ENCODE results near the gene TMEM92.
"Not testable (repeated sequence)": the region's sequence is repeated elsewhere in the genome, so short reads cannot be mapped to it uniquely, and the experiment has no call there.

The TMEM92 gene

DNA sequence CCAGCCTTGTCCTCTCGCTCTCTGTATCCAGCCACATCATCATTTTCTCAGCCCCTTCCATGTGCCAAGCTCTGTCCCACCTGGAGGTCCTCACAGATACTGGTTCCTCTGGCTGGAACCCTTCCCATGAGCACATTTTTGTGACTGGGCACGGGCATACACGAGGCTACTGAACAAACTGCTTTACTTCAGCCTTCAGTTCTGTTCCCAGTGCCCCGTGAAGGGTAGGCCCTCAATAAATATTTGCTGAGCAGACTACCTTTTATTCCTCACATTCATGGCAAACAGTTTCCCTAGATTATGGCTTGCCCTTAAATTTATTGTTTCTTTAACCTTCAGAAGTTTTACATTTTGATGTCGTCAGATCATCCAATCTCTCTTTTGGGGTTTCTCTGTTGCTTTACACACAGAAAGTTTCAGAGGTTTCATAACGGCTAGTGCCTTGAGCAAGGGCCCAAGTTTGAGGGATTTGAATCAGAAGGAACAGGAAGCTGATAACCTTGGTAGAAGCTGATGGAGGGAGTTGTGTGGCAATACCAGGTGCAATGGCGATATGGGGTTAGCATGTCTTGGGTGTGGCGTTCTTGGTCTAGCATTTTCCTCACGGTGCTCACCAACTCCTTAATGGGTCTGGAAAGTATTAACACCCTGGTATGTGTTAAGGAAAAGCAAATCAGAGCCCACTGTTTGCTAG is 27.8 kb downstream of the TMEM92 start:
- no peak for DNase-seq (ENCODE audit: low read depth in 2 of 2)

DNA sequence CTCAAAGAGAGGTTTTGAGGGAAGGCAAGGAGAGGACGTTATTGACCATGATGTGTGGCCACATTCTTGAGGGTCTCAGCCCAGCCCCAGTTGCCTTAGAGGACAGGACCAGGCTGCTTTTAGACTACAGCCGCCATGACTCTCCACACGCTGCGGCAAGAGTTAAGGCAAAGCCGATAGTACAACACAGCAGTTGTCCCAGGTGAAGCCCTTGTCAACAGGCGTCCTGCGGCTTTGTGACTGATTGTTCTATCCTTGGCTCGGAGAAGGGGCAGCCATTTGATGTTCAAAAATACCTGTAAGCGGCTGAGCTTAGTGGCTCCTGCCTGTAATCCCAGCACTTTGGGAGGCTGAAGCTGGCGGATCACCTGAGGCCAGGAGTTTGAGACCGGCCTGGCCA is 28.8 kb downstream of the TMEM92 start:
- DNase-seq (ENCODE audit: low read depth in 2 of 2): no peak

DNA sequence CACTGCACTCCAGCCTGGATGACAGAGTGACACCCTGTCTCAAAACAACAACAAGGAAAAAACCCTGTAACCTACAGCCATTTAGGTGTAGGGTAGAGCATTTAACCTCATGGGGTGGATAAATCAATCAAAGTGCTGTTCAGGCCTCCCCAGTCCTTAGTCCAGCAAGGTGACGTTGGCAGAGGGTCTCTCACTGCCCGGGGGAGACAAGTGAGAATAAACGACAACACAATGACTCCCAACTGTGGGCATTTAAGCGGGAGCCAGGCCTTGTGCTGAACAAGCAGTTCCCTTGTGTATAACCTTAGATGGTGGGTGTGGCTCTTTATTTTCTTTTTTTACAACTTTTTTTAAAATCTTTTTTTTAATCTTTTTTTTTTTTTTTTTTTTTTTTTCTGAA is 29.3 kb downstream of the TMEM92 start:
- no peak for DNase-seq (ENCODE audit: low read depth in 2 of 2)

DNA sequence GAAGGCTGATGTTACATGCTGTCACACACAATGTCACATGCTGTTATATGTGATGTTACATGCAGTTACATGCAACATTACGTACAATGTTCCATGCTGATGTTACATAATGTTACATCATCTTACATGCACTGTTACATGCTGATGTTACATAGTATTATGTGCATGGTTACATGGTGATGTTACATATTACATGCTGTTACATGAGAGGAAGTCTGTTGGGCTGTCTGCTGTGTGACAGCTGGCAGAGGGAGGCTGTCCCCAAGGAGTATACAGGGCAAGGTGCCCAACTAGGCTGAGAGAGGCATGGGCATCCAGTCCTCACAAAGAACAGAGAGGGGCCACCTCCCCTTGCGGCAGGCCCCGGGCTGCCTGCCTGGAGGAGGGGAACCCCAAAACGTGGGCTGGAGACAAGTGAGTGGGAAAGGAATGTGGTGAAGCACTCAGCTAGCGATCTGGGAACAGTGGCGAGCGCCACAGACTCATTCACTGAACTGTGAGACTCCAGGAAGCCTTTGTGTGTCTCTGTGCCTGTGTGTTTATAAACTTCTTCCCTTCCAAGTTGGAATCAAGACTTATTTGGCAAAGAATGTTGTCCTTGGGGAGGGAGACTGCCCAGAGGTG is 30.6 kb downstream of the TMEM92 start:
- DNase-seq (ENCODE audit: low read depth in 2 of 2): no peak

DNA sequence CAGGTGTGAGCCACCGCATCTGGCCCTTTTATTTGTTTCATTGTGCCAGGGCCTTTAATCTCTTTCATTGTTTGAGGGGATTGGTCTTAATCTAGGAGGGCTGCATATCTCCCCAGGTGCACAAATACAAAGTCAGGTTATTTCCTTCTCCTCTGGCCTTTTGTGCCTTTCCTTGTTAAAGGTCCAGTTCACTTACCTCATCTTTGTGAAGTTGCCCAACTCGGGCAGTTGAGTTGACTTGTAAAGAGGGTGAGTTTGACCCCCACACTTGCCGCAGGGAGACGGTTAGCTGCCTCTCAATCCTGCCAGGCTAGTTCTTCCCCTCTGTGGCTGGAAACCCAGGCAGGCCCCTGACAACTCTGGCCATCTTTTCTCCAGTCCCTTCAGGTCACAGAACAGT is 33.4 kb downstream of the TMEM92 start:
- DNase-seq (ENCODE audit: low read depth in 2 of 2): no peak

DNA sequence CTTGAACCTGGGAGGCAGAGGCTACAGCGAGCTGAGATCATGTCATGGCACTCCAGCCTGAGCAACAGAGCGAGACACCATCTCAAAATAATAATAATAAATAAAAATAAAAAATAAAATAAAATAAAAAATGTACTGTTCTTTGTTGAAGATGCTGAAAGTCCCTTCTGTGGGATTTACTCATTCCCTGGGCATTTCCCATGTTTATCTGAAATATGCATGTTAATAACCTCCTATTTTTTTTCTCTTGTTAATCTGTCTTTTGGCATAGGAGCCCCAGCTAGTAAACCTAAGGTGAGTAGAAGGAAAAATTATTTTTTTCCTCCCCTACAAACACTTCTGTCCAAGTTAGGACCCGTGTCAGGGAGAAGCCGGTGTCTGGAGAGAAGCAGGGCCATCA is 34.4 kb downstream of the TMEM92 start:
- DNase-seq (ENCODE audit: low read depth in 2 of 2): no peak

DNA sequence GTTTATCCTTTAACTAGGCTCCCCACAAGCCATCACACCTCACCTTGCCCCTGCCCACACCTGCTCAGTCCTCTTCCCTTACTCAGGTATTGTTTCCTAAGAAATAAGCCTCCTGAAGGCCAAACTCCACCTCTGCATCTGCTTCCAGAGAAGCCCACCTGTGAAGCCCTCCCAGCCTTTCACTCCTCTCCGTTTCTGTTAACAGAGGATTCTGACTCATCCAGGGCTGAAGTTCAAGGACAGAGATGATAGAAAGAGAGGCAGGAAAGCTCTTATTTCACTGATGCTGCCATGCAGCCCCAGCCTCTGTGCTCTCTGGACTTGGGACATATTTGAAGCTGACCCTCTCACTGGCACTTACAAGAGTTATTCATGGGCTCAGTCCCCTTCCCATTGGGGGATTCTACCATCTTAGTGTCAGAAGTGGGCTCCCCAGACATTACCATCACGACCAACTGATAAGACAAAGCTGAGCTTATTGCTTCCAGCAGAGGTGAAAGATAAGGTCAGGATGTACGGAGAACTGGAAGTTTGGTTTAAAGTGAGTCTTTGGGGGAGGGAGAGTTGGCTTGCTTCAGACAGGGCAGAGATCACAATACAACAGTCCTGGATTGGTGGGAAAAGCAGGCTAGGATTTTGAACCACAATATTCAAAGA is 36.3 kb downstream of the TMEM92 start:
- DNase-seq (ENCODE audit: low read depth in 2 of 2): no peak

DNA sequence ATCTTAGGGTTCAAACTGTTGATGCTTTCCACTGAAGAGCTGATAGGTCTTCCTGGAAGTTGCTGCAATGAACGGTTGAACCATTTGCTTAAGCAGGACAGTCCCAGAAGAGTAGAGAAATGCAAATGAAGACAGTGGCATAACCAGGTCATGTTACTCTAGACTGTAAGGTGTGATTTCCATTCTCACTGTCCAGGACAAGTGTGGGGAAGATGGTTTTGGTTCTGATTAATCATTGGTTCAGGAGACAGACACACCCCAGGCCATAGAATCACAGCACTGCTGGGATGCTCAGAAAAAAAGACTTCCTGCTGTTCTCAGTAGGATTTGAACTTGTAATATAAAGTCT is 36.8 kb downstream of the TMEM92 start:
- DNase-seq (ENCODE audit: low read depth in 2 of 2): no peak

DNA sequence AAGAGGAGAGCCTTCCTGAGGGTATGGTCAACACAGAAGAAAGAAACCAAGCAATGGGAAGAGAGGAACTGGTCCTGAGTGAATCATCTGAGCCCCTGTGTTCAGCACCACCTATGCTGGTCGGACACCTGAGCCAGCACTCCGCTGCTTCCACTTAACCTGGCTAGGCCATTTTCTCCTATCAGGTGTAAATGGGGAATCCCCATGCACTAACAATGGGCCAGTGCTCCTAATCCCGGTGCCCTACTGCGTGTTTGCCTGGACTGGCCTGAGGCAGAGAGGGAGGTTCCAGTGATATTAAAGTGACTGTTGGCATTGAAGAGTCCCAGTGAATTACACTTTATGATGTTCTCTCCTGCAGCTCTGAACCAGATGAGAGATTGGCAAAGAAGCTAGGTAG is 37.2 kb downstream of the TMEM92 start:
- no peak for DNase-seq (ENCODE audit: low read depth in 2 of 2)

DNA sequence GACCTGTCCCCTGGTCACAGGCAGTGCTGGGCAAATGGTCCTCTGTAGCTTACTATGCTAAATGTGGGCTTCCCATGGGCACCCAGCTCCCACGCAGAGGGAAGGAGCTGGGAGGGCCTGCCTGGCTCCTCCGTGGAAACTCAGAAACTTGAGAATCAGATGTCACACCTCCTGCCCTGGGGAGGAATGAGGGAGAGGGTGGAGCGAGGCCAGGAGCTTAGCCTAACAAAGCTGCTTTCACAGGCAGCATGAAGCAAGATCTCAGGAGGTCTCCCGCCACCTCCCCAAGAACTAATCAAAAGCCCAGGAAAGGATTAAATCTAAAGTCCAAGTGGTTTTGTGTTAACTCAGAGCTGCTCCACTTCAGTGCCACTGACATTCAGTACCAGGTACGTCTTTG is 38.0 kb downstream of the TMEM92 start:
- no peak for DNase-seq (ENCODE audit: low read depth in 2 of 2)

DNA sequence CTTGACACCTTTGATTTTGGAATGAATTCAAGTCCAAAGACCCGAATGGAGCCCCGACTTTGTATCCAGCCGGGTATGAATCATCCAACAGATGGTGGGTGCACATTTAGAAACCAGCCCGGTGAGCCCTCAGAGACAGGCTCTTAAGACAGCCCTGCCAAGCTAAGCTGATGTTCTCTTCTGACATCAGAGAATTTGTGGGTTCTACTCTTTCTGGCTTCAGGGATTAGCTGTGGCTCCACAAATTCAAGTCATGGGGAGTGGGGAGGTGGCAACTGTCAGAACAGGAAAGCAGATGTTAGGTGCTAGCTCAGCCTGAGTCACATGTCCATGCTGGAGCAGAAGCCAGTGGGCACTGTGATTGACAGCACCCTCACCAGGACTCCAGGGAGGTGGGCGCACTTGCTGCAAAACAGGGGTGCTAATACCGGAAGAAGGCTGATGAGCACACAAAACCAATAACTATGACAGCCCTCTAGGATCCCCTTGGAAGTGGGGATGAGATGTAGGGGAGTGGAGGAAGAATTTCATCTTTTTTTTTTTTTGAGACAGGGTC is 40.3 kb downstream of the TMEM92 start:
- no peak for DNase-seq (ENCODE audit: low read depth in 2 of 2)

DNA sequence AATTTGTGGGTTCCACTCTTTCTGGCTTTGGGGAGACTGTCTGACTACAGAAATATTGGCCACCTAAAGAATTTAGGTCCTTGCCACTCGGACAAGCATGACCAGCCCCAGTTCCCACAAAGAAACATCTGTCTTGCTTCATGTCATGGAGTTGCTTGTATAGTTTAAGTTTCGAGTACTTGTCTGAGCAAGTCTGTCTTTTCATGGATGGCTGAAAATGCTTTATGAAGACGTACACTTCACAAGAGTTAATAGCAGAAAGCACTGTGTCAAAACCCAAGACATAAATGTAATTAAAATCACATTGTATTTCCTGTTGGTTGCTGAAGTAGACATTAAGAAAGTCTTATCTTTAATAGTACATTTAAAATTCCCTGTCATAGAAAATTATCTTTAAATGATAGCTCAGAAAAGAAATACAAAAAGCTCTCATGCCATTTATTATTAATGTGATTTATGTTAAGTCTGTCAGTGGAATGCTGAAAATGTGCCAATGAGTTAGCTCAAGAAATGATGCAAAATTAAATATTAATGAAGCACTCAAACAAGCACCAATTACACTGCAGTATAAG is 41.8 kb downstream of the TMEM92 start:
- no peak for DNase-seq (ENCODE audit: low read depth in 2 of 2)

DNA sequence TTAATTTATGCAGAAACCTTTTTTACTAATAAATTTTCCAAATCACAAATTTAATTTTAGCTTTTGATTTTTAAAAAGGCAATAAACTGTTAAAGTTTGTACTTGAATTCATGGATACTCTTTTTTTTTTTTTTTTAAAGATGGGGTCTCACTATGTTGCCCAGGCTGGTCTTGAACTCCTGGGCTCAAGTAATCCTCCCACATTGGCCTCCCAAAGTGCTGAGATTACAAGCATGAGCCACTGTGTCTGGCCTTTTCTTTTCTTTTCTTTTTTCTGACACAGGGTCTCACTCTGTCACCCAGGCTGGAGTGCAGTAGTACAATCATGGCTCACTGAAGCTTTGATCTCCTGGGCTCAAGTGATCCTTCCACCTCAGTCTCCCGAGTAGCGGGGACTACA is 42.4 kb downstream of the TMEM92 start:
- DNase-seq (ENCODE audit: low read depth in 2 of 2): not testable (repeated sequence)

DNA sequence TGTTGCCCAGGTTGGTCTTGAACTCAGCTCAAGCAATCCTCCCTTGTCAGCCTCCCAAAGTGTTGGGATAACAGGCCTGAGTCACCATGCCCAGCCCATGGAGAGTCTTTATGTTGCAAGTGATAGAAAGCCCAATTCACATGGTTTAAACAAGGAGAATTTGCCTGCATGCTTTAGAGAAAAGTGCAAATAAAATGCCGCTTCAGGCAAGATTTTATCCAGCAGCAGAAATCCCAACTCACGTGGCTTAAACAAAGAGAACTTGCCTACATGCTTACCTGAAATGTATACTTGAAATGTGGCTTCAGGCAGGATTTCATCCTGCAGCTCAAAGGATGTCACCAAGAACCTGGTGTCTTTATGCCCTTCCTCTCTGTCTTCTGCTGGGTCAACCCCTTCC is 42.9 kb downstream of the TMEM92 start:
- no peak for DNase-seq (ENCODE audit: low read depth in 2 of 2)

DNA sequence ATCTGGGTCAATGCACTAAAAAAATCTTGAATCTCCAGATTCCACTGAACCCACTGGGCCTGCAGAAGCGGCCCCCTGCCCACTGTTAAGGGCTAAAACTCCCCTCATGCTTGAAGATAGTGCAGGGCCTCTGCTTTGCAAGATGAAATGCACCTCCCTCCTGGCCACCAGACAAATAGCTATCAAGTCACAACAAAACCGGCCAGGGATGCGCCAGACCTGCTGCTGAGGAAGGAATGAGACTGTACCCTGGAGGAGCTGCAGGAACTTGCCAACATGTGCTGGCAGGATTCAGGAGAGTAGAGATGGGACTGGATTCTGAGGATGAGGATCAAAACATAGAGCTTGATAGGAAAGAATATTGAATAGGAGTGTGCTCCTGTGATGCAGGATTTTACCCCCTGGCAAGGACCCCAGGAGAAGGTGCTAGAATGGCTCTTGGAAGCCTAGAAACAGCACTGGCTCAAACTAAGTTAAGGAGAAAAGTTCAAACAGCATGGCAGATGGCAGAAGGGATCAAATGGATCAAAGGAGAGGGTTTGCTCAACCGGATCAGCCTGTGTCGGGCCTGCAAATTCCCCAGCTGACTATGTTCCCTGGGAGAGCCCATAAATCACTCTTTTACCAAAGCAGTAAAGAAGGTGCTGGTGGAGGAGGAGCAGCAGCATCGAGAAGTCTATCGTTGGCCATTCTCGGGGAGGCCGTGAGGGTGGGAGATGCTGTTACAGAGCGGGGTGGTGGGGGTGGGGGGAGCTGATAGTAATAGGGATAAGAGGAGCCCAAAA is 44.4 kb downstream of the TMEM92 start:
- no peak for DNase-seq (ENCODE audit: low read depth in 2 of 2)

DNA sequence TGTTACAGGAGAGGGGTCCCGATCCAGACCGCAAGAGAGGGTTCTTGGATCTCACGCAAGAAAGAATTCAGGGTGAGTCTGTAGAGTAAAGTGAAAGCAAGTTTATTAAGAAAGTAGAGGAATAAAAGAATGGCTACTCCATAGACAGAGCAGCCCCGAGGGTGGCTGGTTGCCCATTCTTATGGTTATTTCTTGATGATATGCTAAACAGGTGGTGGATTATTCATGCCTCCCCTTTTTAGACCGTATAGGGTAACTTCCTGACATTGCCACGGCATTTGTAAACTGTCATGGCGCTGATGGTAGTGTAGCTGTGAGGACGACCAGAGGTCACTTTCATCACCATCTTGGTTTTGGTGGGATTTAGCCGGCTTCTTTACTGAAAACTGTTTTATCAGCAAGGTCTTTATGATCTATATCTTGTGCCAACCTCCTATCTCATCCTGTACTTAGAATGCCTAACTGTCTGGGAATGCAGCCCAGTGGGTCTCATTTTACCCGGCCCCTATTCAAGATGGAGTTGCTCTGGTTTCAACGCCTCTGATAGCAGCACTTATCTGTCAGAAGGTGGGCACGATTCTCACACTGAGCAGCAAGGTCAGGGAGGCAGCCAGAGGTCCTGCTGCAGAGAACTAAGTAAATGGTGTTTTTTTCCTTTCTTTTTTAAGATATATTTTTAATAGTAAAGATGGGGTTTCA is 45.2 kb downstream of the TMEM92 start:
- no peak for DNase-seq (ENCODE audit: low read depth in 2 of 2)

DNA sequence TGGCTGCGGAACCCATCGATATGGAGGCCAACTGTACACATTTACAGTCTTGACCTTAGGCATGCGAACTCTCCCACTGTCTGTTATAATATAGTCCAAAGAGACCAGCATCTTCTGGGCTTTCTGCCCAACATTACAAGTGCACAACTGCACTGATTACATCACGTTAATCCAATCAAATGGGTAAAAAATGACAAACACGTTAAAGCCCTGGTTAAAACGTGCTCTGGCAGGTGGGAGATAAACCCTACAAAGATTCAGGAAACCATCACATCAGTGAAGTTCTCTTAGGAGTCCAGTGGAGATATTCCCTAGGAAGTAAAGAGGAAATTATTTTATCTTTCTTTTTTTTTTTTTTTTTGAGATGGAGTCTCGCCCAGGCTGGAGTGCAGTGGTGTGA is 48.0 kb downstream of the TMEM92 start:
- no peak for DNase-seq (ENCODE audit: low read depth in 2 of 2)

DNA sequence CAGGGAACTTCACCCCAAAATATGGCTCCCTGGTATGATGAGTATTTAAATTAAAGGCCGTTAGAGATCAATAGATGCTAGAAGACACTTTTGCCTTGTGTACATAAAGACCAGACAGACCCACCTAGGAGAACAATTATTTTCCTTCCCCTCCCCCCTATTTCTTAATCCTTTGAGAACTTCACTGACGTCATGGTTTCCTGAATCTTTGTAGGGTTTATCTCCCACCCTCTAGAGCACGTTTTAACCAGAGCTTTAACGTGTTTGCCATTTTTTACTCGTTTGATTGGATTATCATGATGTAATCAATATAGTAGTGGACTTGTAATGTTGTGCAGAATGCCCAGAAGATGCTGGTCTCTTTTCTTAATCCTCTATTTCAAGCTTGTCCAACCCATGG is 48.8 kb downstream of the TMEM92 start:
- no peak for DNase-seq (ENCODE audit: low read depth in 2 of 2)

DNA sequence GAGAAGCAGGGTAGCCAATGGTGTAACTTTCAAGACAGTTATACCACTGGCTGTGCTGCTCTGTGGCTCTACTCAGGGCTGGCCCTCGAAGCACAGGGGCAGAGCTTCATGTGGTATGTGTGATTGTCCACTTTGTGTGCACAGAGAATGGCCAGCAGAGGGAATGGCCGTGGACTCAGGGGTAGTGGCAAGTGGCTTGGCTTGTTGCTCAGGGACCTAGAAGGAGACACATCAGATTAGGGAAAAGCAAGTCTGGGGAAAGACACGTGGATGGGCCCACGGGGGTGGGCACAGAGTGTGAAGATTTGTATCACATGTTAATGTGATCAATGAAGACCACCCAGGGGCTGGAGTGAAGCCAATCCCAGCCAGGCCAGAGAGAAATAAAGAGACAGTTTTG is 51.6 kb downstream of the TMEM92 start:
- no peak for DNase-seq (ENCODE audit: low read depth in 2 of 2)

DNA sequence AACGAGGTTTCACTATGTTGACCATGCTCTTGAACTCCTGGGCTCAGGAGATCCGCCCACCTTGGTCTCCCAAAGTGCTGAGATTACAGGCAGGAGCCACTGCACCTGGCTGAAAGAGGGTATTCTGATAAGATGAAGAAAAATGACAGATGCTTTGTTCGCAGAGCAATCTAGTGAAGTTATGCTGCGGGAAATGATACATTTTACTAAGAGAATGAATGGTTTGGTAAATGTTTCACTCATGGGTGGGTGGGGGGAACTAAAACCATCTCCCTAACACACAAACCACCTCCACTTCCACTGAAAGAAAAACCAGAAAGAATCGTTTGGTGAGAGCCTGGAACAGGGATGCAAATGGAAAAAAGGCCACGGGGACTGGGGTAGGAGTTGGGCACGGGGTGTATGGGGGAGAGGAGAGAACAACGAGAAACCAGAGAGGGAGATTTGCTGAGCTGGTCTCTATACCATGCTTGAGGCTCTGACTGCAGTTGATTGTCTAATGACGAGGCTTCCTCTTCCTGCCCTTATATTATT is 52.6 kb downstream of the TMEM92 start:
- no peak for DNase-seq (ENCODE audit: low read depth in 2 of 2)
